Upper lobe of left lung (tissue), 4 donors: ENCODE results near the gene PTPRG.

Experiments used
- POLR2A ChIP-seq, 4 donors: fragments of 450-650 bp; IDR thresholded peaks; one replicate each; pipeline ENCODE4 v1.5.1; 2016 to 2017; ENCODE audit warnings: antibody characterized with exemption in 4 of 4, mild to moderate bottlenecking in 2 of 4
- POLR2AphosphoS5 ChIP-seq, 2 donors: sonication (generic); formaldehyde crosslinking; IDR thresholded peaks; one replicate each; pipeline ENCODE4 v1.5.1; 2017; ENCODE audit warnings: antibody characterized with exemption in 2 of 2
- TF ChIP-seq, protein P1 (sequence below), 6 experiments: fragments of 450-650 bp in 4 of 6; fragments of 200-600 bp in 2 of 6; sonication (generic) in 2 of 6; IDR thresholded peaks; one replicate each; pipeline ENCODE4 v1.5.1; 2016 to 2019; ENCODE audit warnings: antibody characterized with exemption in 6 of 6

DNA sequence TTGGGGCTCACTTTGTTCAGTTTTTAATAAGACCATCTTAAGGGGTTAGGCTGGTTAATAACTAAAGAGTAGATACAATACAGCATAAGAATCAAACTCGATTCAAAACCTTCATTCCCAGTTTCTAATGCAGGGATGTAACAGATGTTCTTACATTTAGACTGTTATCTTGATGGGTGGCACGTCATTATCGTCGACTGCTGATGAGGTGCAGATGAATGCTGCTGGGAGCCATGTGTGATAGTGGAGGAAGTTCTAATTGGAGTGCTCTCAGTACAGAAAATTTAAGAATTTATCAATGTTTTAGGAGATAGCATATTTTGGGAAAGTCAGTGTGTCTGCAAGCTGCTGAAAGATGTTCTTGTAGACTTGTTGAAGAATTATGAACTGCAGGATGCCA lies 331.5 kb downstream of the PTPRG start:
- TF ChIP-seq POLR2A (IDR thresholded peaks at IDR 0.05) (no peak), POLR2AphosphoS5 (IDR thresholded peaks at IDR 0.05) (no peak)
- TF ChIP-seq, protein P1, sequence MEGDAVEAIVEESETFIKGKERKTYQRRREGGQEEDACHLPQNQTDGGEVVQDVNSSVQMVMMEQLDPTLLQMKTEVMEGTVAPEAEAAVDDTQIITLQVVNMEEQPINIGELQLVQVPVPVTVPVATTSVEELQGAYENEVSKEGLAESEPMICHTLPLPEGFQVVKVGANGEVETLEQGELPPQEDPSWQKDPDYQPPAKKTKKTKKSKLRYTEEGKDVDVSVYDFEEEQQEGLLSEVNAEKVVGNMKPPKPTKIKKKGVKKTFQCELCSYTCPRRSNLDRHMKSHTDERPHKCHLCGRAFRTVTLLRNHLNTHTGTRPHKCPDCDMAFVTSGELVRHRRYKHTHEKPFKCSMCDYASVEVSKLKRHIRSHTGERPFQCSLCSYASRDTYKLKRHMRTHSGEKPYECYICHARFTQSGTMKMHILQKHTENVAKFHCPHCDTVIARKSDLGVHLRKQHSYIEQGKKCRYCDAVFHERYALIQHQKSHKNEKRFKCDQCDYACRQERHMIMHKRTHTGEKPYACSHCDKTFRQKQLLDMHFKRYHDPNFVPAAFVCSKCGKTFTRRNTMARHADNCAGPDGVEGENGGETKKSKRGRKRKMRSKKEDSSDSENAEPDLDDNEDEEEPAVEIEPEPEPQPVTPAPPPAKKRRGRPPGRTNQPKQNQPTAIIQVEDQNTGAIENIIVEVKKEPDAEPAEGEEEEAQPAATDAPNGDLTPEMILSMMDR (IDR thresholded peaks at IDR 0.05), result no peak
